GM18498 (cell line): ENCODE data around the gene SAMM50.
A peak's percentile ranks its signal among the peaks of the same experiment; 100 is the strongest.

Source experiments
- ATAC-seq: cut with Tn5 transposase; IDR thresholded peaks from one replicate; pipeline ENCODE4 v1.9.1; 2021; ENCODE audit warnings: mild to moderate bottlenecking, moderate library complexity; ENCODE audit not compliant: unreplicated experiment

Gene SAMM50

GRCh38 chr22:43945632-43946383 is 9.4 kb upstream of the SAMM50 start:
- ATAC-seq, result no peak

DNA sequence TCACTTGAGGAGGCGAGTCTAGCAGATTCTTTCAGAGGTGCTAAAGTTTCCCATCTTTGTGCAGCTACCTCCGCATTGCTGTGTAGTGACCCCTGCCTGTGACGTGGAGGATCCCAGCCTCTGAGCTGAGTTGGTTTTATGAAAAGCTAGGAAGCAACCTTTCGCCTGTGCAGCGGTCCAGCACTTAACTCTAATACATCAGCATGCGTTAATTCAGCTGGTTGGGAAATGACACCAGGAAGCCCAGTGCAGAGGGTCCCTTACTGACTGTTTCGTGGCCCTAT is 8.9 kb upstream of the SAMM50 start:
- no peak for ATAC-seq

DNA sequence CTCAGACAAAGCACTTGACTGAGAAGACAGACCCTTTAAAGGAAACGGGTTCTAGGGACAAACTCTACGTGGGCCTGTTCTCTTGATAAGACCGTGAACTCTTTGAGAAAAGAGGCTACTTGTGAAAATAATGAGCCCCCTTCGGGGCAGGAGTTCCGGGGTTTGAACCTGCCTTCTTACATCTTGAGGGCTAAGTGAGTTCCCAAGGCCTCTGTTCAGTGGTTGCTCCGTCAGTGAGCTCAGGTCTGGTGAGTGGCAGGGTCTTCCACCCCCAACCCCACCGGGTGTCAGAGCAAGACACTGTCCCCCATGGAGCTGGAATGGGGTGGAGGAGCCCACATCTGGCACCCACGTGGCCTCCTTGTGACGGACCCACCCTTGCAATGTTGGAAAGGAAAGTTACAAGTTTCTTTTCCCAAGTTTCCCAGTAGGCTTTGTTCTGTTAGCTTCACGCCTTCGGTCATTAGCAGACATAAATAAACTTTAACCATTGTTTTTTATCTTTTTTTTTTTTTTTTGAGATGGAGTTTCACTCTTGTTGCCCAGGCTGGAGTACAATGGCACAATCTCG is 6.3 kb upstream of the SAMM50 start:
- ATAC-seq, result no peak

- no peak for ATAC-seq
Measured at GRCh38 chr22:43951391-43951790, 3.9 kb upstream of the SAMM50 start.

GRCh38 chr22:43951966-43952365 is 3.3 kb upstream of the SAMM50 start:
- no peak for ATAC-seq

- ATAC-seq, result no peak
Measured at GRCh38 chr22:43953988-43954785, 1.1 kb upstream of the SAMM50 start.

DNA sequence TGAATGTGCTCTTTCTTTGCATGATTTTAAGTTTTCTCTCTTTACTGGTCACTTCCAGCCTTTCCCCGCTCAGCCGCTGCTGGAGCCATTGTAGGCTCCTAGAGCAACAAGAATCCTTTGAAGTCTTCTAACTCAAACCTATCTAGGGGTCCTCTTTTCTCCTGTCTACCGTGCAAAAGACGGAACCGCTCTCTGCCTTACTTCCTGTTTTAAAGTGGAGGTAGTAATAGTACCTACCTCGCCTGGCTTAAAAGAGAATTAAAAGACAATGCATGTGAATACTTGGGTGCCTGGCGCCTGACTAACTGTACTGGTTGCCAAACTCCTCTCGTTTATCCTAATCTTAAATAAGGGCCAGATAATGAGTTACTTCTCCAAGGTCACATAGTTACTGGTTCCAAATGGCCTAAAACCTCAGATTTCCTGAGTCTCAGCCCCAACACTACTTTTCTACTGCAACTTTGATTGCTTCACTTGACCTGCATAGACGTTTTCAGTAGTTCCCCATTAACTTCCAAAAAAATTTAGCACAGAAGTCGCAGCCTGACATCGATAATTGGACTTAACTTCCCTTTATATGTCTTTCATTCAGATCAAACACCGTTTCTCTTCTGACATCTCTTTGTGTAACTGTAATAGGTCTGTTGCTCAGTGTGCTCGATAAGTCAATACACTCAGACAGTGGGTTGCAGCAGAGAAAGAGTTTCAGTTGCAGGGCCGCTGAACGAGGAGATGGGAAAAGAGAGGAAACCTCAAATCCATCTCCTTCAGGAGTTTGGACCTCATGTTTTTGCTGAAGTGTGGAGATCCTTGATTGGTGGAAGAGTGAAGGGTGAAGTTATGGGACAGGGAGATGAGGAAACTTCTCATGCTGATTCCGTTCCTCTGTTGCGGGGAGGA is 891 bp downstream of the SAMM50 start:
- peak; percentile 7 for ATAC-seq

GRCh38 chr22:43956805-43957463 is 1.7 kb downstream of the SAMM50 start:
- no peak for ATAC-seq

DNA sequence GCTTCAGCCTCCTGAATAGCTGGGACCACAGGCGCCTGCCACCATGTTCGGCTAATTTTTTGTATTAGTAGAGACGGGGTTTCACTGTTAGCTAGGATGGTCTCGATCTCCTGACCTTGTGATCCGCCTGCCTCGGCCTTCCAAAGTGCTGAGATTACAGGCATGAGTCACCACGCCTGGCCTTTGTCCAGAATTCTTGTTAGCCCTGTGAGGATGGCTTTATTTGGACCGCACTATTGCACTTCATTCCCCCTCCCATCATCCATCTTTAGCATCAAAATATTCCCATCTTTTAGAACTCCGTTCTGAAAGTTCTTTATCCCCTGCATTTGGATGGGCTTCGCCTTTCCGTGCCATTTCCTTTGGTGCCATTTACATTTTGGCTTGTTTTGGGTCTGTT is 2.6 kb downstream of the SAMM50 start:
- ATAC-seq, result no peak

DNA sequence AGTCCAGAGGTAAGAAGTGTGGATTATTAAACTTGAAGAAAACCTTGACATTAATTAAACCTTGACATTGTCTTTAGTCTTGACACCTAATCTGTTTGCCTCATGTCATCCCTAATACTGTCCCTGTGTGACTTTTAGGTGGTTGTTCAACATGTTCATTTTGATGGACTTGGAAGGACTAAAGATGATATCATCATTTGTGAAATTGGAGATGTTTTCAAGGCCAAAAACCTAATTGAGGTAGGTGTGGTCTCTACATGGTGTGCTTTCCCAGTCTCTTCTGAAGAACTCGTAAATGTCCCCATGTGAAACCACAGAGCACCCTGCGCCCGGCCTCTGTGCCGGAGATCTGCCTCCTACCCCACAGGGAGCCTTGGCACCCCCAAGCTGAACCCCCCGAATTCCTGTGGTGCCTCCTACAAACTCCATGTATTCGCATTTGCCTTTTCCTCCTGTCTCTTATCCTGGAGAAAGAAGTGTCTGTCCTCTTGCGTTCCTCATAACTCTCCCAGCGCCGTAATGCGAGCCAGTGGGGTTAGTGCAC is 9.1 kb downstream of the SAMM50 start:
- no peak for ATAC-seq

GRCh38 chr22:43967069-43967468 is 11.8 kb downstream of the SAMM50 start:
- ATAC-seq, result no peak

DNA sequence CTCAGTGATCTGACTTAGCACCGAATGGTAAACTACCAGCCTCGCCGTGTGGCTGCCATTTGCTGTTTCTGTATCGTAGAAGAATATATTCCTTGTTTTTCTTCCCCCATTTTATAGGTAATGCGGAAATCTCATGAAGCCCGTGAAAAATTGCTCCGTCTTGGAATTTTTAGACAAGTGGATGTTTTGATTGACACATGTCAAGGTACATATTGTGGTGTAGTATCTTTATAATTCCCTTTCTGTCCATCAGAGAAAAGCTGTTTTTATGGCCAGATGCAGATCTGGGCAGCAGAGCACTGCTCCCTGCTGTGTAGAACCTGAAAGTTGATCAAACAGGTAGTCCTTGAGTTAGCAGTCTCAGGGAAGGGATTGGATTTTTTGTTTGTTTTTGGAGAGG is 13.4 kb downstream of the SAMM50 start:
- ATAC-seq, result no peak

DNA sequence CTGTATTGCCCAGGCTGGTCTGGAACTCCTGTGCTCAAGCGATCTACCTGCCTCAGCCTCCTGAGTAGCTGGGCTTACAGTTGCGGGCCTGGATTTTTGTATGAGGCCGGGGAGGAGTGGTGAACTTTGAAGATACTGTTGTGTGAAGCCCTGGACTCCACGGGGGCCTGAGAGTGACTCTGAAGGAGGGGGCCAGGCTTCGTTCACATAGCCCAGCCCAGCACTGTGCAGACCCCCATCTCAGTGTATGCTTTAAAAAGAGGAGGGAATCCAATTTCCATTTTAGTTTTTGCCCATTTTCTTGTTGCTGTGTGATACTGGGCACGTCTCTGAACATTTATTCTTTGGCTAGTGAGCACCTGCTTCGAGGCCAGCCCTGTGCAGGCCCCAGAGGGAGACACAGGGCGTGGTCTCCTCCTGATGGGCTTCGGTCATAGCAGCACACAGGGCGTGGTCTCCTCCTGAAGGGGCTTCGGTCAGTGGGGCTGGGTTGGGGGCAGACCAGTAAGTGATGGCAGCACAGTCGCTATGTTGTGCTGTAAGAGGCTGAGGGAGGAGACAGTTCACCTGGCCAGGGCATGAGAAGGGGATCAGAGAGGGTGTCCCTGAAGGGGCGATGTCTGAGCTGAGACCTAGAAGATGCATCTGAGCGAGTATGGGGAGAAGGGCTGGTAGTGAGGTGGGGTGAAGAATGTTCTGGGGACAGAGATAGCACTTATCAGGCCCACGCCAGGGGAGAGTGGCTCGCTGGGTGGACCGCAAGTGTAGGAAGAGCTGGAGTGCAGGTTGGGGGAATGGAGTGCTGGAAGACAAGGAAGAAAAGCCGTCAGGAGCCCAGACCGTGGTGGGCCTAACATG is 14.0 kb downstream of the SAMM50 start:
- ATAC-seq, result no peak

- no peak for ATAC-seq
Measured at GRCh38 chr22:43969989-43970755, 14.9 kb downstream of the SAMM50 start.

- ATAC-seq, result no peak
Measured at GRCh38 chr22:43971112-43971511, 15.9 kb downstream of the SAMM50 start.

GRCh38 chr22:43972931-43973462 is 17.8 kb downstream of the SAMM50 start:
- ATAC-seq, result no peak

- ATAC-seq, result no peak
Measured at GRCh38 chr22:43974028-43974545, 18.8 kb downstream of the SAMM50 start.

DNA sequence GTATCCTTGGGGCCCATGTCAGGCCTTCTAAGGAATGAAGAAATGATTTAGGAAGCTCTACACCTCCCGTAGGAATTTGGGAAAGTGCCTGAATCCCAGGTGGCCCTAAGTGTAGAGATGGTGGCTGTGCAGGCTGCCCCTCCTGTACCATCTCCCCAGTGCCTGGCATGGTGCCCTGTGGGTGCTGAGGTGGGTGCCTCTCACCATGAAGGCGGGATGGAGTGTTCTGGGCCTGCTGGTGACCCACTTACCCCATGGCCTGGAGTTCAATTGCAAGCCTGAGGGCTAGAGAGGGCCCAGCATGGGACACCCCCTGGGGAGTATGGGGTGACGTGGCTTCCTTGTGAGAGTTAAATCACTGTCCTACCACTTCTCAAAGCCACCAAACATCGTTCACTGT is 19.8 kb downstream of the SAMM50 start:
- ATAC-seq, result no peak
